Stimulated activated CD8-positive, alpha-beta memory T cell treated with anti-CD3 and anti-CD28 coated beads, Interleukin-4, amount 100 ng/mL, for 1 hour (primary cell): ENCODE measurements around the gene HOMER2.

Source experiments
- DNase-seq, 2 donors: peaks; one replicate each; pipeline ENCODE4 v3.0.0-alpha.2; 2020; ENCODE audit warnings: low read depth in 2 of 2, low spot score in 1 of 2

Gene HOMER2

DNA sequence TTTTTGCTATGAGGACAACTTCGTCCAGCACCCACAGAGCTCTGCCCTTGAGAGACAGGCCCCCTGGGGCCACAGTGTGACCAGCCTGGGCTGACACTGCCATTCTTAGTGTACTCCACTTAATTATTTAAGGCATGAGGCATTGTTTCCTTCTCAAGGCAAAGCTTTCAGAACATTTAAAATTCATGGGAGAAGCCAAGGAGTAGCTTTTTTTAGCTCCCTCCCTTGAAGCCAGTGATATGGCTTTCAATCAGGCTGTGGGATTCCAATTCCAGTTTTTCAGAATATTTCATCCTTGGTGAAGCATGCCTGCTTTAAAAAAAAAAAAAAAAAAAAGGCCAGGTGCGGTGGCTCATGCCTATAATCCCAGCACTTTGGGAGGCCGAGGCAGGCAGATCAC lies 21.3 kb downstream of the HOMER2 start:
- no peak for DNase-seq

DNA sequence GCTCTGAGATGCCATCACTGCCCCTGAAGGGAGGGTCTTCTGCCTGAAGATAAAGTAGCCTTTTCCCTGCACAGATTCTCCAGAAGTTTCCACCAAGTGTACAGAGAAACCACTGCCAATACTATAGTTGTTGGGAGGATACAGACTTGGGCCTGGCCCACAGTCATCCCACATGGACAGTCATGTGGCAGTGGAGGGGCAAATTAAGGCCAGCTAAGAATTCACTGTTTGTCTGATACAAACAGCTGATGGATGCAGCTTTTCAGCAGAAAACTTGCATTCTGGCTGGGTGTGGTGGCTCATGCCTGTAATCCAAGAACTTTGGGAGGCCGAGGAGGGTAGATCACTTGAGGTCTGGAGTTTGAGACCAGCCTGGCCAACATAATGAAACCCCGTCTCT lies 22.1 kb downstream of the HOMER2 start:
- no peak for DNase-seq

DNA sequence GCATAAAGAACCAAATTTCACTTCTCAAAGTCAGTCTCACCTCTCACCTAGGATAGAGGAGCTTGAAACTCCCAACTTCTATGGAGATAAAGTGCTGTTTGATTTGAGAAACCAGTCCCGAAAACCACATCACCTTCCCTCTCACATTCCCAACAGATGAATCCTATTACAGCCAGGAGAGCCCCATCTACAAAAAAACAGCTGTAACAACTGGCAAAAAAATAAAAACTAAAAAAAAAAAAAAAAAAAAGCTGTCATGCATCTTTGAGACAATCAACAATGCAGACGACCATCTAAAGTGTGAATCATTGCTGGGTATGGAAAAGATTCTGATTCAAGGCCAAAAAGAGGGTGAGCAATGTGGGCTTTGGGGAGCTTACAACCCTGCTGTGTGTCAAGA lies 23.8 kb downstream of the HOMER2 start:
- no peak for DNase-seq

GRCh38 chr15:82923744-82924143 lies 28.8 kb downstream of the HOMER2 start:
- no peak for DNase-seq

GRCh38 chr15:82922737-82923136 lies 29.8 kb downstream of the HOMER2 start:
- no peak for DNase-seq

DNA sequence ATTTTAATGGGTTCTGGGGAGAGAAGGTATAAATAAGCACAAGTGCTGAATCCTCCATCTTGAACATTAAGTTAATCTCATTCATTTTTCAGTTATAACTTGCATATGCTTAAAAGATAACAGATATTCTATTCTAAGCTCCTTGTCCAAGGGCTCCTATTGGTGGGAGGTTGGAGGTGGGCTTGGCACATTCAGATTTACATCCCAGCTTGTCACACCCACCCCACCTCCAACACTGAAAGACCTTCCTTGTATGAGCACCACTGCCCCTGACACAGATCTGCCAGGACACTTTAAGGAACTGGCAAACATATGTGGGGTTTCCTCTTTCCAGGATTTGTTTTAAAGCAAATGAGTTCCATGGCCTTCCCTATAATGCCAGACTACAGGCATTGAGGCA lies 30.6 kb downstream of the HOMER2 start:
- DNase-seq: no peak

DNA sequence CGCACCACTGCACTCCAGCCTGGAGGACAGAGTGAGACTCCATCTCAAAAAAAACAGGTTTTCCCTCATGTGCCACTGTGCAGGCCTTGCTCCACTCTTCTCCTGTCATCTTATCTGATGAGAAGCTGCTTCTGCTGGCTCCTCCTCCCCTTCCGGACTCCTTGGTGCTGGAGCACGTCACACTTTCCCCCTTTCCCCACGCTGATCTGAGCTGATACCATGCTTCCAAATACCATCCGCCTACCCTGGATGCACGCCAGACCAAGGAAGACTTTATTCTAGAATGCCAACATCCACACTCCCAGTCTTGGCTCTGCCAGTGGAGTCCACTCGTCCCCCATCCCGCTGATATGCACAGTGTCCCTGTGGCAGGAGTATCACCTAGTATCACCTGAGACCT lies 31.3 kb downstream of the HOMER2 start:
- no peak for DNase-seq

- DNase-seq: no peak
Measured at GRCh38 chr15:82919231-82919886, 33.2 kb downstream of the HOMER2 start.

- no peak for DNase-seq
Measured at GRCh38 chr15:82918607-82919230, 33.8 kb downstream of the HOMER2 start.

- DNase-seq: no peak
Measured at GRCh38 chr15:82918162-82918561, 34.4 kb downstream of the HOMER2 start.

GRCh38 chr15:82917249-82917648 lies 35.3 kb downstream of the HOMER2 start:
- DNase-seq: no peak

- DNase-seq: no peak
Measured at GRCh38 chr15:82916161-82916952, 36.2 kb downstream of the HOMER2 start.

GRCh38 chr15:82914396-82914795 lies 38.1 kb downstream of the HOMER2 start:
- no peak for DNase-seq

DNA sequence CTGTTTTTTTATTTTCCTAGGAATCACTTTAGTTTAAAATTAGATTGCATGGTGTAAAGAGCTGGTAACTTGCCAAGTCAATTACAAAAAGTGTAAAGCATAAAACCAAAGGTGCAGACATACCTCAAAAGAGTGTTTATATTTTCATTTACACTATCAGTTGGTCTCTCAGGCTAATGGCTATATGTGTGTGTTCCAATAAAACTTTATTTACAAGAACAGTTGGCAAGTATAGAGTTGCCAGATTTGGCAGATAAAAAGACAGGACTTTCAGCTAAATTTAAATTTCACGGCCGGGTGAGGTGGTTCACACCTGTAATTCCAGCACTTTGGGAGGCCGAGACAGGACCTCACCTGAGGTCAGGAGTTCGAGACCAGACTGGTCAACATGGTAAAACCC lies 41.1 kb downstream of the HOMER2 start:
- no peak for DNase-seq

DNA sequence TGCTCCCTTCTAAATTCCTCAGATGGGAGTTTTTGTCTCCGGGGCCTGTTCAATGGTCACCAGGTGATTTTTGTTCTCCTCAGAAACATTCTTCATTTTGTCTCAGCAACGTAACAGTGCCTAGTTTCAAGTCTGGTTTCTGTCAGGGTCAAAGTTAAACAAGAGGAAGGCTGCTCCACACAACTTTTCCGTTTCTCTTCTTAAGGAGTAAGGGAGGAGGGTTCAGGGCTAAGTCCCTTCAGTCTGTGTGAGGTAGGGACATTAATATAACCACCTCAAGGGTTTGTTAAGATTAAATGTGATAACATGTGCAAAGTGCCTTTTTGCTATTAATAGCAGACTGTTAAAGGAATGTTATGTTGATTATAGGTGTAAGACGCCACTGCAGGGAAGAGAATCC lies 41.8 kb downstream of the HOMER2 start:
- DNase-seq: no peak

DNA sequence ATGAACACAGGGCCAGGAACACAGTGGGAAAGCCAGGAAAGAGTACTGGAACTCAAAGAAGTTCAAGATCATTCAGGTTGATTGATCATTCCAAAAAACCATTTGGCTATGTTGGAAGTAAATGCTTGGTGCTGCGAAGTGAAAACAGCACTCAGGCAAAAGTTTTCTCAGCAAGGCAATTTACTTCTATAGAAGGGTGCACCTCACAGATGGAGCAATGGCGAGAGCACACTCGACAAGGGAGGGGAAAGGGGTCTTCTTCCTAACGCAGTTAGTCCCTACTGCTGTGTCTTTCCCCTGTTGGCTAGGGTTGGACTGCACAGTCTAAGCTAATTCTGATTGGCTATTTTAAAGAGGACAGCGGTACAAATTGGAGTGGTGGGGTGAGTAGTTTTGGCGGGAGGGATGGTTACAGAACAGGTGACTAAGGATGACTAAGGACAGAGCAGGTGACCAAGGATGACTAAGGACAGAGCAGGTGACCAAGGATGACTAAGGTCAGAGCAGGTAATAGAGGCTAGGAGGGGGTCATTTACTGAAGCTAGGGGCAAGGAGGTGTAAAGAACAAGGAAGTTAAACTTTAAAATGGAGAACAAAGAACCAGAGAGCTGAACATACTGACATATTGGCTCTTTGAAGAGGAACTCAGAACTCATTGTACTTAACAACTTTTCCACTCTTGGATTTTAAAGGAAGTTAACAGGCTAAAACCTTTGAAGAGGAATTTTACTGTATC lies 43.3 kb downstream of the HOMER2 start:
- DNase-seq: no peak

GRCh38 chr15:82907350-82907749 lies 45.2 kb downstream of the HOMER2 start:
- no peak for DNase-seq

- DNase-seq: no peak
Measured at GRCh38 chr15:82904574-82904973, 47.9 kb downstream of the HOMER2 start.

- no peak for DNase-seq
Measured at GRCh38 chr15:82903511-82903910, 49.0 kb downstream of the HOMER2 start.

DNA sequence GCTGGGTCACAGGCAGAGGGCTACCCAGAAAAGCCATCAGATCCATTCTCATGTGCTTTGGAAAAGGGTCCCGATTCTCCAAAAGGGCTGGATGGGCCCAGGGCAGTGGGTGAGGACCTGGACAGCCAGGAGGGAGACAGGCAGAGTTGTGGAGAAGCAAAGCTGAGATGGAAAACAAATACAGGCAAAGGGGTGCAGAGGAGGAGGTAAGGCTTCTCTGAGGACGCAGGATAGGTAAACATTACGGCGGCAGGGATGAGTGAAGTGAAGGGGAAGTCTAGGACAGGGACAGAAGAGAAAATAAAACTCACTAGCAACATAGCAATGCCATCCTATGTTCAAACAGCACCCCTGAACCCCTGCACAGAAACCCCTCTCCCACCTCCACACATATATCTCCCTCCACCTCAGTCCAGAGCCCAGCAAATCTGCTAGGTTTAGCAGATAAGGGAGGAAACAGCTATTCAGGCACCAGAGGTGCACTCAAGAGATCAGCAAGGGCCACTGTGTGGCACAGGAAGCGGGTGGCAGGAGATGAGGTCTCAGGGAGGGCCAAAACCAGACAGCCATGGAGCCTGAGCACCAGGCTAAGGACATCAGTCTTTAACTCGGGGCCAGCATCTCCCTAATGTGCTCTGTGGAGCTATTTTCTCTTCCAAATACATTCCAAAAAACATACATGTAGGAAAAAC lies 51.3 kb downstream of the HOMER2 start:
- no peak for DNase-seq

GRCh38 chr15:82900511-82901060 lies 51.9 kb downstream of the HOMER2 start:
- no peak for DNase-seq
